ENCODE results near the gene CLIC3.

The CLIC3 gene

GRCh38 chr9:137030006-137030405, 33.6 kb upstream of the CLIC3 start:
- no peak for FAIRE-seq
- TF ChIP-seq TAF1 (IDR thresholded peaks at IDR 0.05; ENCODE audit: borderline replicate concordance, low read depth, low read length) (no peak), POLR2AphosphoS5 (IDR thresholded peaks at IDR 0.05; ENCODE audit: low read depth, low read length) (no peak), POLR2A (IDR thresholded peaks at IDR 0.05; ENCODE audit: low read depth, low read length) (no peak)

DNA sequence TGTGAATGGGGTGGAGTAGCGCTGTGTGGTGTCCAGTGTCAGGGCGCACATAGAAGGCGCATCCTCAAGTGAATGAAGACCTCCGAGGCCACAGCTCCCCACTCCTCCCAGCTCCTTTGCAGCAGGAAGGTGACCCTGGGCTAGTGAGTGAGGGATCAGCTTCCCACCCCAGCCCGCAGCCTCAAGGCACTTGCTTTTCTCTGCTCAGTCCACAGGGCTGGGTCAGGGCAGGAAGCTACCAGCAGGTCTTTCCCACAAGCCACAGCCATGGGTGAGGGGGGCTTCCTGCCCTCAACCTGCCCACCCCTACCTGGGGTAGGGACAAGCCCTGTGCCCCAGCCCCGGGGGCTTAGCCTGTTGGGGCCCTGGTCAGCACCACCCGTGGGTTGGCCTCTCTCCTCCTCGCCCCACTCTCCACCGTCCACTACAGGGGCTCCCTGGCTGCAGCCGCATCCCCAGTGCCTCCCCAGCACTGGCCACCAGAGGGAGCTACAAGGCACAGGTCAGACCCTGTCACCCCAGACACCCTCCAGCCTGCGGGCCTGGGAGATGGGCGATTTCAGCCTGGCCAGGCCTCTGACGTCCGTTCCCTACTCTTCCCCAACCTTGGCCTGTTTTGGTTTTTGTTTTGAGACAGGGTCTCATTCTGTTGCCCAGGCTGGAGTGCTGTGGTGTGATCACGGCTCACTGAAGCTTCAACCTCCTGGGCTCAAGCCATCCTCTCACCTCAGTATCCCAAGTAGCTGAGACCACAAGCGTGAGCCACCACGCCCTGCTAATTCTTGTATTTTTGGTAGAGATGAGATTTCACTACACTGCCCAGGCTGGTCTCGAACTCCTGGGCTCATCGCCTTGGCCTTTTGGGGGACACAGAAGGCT, 32.9 kb upstream of the CLIC3 start:
- TF ChIP-seq POLR2AphosphoS5 (IDR thresholded peaks at IDR 0.05; ENCODE audit: low read depth, low read length) = no peak
- no peak for TF ChIP-seq POLR2A (IDR thresholded peaks at IDR 0.05; ENCODE audit: low read depth, low read length)
- TF ChIP-seq TAF1 (IDR thresholded peaks at IDR 0.05; ENCODE audit: borderline replicate concordance, low read depth, low read length) = no peak
- DNase-seq (ENCODE audit: insufficient read length) = peak; percentile 74
- FAIRE-seq = peak; percentile 90

More at GRCh38 chr9:137030006-137030405, 33.6 kb upstream of the CLIC3 start:
- no peak for DNase-seq (ENCODE audit: insufficient read length)

DNA sequence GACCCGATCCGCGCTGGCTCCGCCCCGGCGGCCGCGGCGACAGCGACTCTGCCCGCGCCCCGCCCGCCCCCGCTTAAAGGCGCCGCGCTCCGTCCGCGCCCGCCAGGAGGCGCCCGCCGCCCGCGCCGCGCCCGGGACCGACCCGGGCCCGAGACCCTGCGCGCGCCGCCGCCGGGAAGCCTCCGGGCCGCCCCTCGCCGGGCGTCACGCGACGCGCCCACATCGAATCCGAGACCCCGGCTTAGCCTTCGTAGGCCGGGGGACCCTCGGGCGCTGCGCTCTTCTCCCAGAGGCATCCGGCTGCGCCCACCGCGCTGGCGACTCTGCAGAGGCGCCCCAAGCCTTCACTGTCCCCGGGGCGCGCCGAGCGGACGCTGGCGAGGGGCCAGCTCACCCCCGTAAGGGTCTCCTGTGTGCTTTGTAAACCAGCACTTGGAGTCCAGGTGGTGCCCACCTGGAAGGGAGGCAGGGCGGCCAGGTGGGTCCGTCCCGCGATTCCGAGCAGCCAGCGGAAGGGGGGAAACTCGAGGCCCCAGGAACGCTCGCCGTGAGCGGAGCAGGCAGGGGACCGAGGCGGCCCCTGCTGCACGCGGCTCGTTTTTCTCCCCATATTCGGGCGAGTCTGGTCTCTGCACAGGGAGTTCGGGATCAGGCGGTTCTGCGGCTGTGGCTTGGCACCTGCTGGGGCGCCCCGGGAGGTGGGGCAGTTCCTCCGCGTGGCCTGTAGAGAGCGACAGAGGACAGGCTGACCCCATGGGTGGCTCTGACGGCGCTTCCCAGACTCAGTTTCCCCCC, 32.1 kb upstream of the CLIC3 start:
- peak; percentile 70 for DNase-seq (ENCODE audit: insufficient read length)
- no peak for TF ChIP-seq POLR2AphosphoS5 (IDR thresholded peaks at IDR 0.05; ENCODE audit: low read depth, low read length)
- no peak for TF ChIP-seq TAF1 (IDR thresholded peaks at IDR 0.05; ENCODE audit: borderline replicate concordance, low read depth, low read length)
- no peak for TF ChIP-seq POLR2A (IDR thresholded peaks at IDR 0.05; ENCODE audit: low read depth, low read length)
- FAIRE-seq = peak; percentile 51

DNA sequence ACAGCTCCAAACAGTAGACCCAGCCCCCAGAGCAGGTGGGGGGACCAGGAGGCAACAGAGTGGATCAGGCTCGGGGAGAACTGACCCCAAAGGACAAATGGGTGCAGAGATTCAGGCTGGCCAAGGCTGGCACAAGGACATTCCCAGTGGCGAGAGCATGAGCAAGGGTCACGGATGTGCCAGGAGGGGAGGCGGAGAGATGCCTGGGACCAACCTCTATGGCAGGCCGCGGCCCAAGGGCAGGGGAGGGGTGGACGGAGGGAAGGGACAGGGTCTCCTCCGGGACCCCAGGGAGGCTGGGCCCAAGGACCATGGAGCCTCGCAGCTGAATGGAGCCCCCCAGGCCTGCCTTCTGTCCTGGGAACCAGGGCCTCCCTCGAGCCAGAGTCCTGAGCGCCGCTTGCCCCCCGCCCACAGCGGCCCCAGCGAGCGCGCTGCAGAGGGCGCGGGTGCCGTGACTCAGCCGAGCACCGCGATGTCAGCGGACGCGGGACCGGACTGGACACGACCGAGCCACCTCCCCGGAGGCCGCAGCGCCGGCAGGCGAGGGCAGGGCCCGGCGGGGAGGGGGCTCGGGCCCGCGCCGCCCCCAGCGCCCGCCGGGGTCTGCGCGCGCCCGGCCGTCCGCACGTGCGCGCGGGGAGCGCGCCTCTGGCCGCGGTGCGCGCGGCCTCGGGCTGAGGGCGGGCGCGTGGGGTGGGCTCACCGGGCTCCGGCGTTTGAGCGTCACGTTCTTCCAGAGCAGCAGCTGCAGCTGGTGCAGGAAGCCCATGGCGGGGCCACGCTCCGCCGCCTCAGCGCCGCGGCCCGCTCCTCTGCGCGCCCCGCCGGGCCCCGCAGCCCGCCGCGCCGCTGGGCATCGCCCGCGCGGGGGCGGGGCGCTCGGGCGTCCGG, 31.2 kb upstream of the CLIC3 start, which contains the start of gene ABCA2:
ABCA2 (minus strand) TSS at position 869 of the 894 bp plus-strand sequence; CDS start at position 772, 97 bp downstream.
- TF ChIP-seq POLR2A (IDR thresholded peaks at IDR 0.05; ENCODE audit: low read depth, low read length) = no peak
- TF ChIP-seq TAF1 (IDR thresholded peaks at IDR 0.05; ENCODE audit: borderline replicate concordance, low read depth, low read length) = no peak
- no peak for TF ChIP-seq POLR2AphosphoS5 (IDR thresholded peaks at IDR 0.05; ENCODE audit: low read depth, low read length)
- DNase-seq (ENCODE audit: insufficient read length) = no peak
- FAIRE-seq = no peak

- FAIRE-seq = no peak
- no peak for TF ChIP-seq POLR2A (IDR thresholded peaks at IDR 0.05; ENCODE audit: low read depth, low read length)
- no peak for TF ChIP-seq POLR2AphosphoS5 (IDR thresholded peaks at IDR 0.05; ENCODE audit: low read depth, low read length)
- no peak for TF ChIP-seq TAF1 (IDR thresholded peaks at IDR 0.05; ENCODE audit: borderline replicate concordance, low read depth, low read length)
- no peak for DNase-seq (ENCODE audit: insufficient read length)
These were observed 30.5 kb upstream of the CLIC3 start for GRCh38 chr9:137026828-137027227.

DNA sequence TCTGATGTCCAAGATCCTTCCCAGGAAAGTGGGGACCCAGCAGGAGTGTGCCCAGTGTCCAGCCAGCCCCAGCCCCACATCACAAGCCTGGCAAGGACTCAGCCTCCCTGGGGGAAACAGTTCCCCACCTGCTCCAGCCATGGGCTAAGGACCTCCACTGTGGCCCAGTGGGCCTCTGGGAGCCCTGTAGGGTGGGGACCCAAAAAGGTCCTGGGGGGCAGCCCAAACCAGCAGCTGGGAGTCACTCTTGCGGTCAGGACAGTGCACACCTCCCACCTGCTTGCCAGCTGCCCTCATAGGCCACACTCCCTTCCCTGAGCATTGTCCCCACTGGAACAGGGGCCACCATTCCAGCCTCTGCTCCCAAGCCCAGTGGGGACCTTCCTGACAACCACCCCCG, 30.0 kb upstream of the CLIC3 start:
- DNase-seq (ENCODE audit: insufficient read length) (no peak), FAIRE-seq (no peak)
- TF ChIP-seq POLR2AphosphoS5 (IDR thresholded peaks at IDR 0.05; ENCODE audit: low read depth, low read length) (no peak), TAF1 (IDR thresholded peaks at IDR 0.05; ENCODE audit: borderline replicate concordance, low read depth, low read length) (no peak), POLR2A (IDR thresholded peaks at IDR 0.05; ENCODE audit: low read depth, low read length) (no peak)

DNA sequence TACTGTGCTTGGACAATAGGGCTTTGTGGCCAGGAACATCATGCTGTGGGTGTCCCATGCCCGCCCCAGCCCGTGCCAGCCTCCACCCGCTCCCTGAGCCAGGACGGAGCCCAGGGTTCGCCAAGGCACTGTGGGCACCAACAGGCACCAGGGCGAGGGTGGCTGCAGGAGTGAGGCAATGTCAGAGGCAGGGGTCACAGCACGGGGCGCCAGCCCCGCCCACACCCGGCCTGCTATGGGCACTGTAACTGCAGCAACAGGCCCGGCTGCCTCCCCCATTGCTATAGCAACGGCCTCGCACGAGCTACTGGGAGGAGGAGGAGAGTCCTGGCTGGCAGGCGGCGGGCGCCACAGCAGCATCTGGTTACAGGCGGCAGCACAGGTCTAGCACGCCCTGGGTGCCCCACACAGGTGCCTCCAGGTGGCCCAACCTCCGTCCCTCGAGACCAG, 29.2 kb upstream of the CLIC3 start:
- DNase-seq (ENCODE audit: insufficient read length) (no peak), FAIRE-seq (no peak)
- TF ChIP-seq POLR2A (IDR thresholded peaks at IDR 0.05; ENCODE audit: low read depth, low read length) = no peak
- TF ChIP-seq TAF1 (IDR thresholded peaks at IDR 0.05; ENCODE audit: borderline replicate concordance, low read depth, low read length) = no peak
- TF ChIP-seq POLR2AphosphoS5 (IDR thresholded peaks at IDR 0.05; ENCODE audit: low read depth, low read length) = no peak

GRCh38 chr9:137023583-137023991, 27.2 kb upstream of the CLIC3 start:
- FAIRE-seq = no peak
- TF ChIP-seq TAF1 (IDR thresholded peaks at IDR 0.05; ENCODE audit: borderline replicate concordance, low read depth, low read length) (no peak), POLR2A (IDR thresholded peaks at IDR 0.05; ENCODE audit: low read depth, low read length) (no peak), POLR2AphosphoS5 (IDR thresholded peaks at IDR 0.05; ENCODE audit: low read depth, low read length) (no peak)

DNA sequence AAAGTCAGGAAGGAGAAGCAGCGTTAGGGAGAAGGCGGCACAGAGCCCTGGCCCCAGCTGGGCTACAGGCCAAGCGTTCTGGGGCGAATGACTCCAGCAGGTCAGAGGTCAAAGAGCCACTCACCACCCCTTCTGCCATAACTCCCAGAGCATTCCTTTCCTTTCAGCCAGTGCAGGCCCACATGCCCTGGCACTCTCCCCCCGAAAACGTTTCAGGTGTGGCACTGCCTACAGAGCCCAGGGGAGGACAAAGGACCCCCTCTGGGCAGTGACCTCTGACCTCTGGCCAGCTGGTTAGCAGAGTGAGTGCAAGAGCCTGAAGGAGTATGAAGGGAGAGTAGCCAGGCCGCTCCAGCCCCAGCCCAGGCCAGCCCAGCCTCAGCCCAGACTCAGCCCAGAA, 26.8 kb upstream of the CLIC3 start:
- DNase-seq (ENCODE audit: insufficient read length) (no peak), FAIRE-seq (no peak)
- TF ChIP-seq POLR2A (IDR thresholded peaks at IDR 0.05; ENCODE audit: low read depth, low read length) (no peak), POLR2AphosphoS5 (IDR thresholded peaks at IDR 0.05; ENCODE audit: low read depth, low read length) (no peak), TAF1 (IDR thresholded peaks at IDR 0.05; ENCODE audit: borderline replicate concordance, low read depth, low read length) (no peak)

More at GRCh38 chr9:137023583-137023991, 27.2 kb upstream of the CLIC3 start:
- DNase-seq (ENCODE audit: insufficient read length) = no peak

GRCh38 chr9:137022662-137023008, 26.3 kb upstream of the CLIC3 start:
- no peak for DNase-seq (ENCODE audit: insufficient read length)
- no peak for FAIRE-seq
- TF ChIP-seq POLR2AphosphoS5 (IDR thresholded peaks at IDR 0.05; ENCODE audit: low read depth, low read length) = no peak
- TF ChIP-seq TAF1 (IDR thresholded peaks at IDR 0.05; ENCODE audit: borderline replicate concordance, low read depth, low read length) = no peak
- TF ChIP-seq POLR2A (IDR thresholded peaks at IDR 0.05; ENCODE audit: low read depth, low read length) = no peak
